ENCODE measurements around the gene LGR6.
"Not testable (repeated sequence)": the region's sequence is repeated elsewhere in the genome, so short reads cannot be mapped to it uniquely, and the experiment has no call there.

LGR6 gene

GRCh38 chr1:202323731-202324130, 130.1 kb downstream of the LGR6 start:
- DNase-seq (ENCODE audit: low spot score in 2 of 2) (no peak), ATAC-seq (replicated peaks; ENCODE audit: extremely low read depth, poor library complexity, severe bottlenecking) (no peak)
- no peaks in the 10 kb centered on the region for H3K27me3 Mint-ChIP-seq
- no peaks in the 10 kb centered on the region for H3K4me1 Mint-ChIP-seq
- H3K36me3 Mint-ChIP-seq (ENCODE audit: insufficient read depth): peaks cover 3% of the 10 kb centered on the region
- no peak overlapping the region for H3K27ac Mint-ChIP-seq (ENCODE audit: low read depth)
- H3K9me3 Mint-ChIP-seq: no peaks in the 10 kb centered on the region
- H3K4me3 Mint-ChIP-seq: no peak overlapping the region

DNA sequence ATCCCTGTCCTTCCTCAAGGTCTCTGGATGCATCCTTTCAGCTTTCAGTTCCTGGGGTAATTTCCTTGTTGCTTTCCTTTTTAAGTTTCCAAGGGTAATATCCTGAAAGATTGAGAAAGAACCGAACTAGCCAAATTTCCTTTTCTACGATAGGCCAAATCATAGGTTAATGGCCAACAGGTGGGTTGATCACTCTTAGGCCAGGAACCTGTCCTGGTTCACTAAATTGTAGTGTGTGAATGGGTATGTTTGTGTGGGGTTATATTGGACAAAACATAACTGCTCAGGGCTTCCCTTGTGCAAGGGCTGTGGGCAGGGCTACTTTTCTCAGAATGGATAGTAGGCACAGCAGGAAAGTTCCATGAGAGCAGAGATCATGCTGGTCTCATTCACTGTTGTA, 131.0 kb downstream of the LGR6 start:
- no peak for ATAC-seq (replicated peaks; ENCODE audit: extremely low read depth, poor library complexity, severe bottlenecking)
- H3K4me3 Mint-ChIP-seq: no peak overlapping the region
- no peak for DNase-seq (ENCODE audit: low spot score in 2 of 2)

DNA sequence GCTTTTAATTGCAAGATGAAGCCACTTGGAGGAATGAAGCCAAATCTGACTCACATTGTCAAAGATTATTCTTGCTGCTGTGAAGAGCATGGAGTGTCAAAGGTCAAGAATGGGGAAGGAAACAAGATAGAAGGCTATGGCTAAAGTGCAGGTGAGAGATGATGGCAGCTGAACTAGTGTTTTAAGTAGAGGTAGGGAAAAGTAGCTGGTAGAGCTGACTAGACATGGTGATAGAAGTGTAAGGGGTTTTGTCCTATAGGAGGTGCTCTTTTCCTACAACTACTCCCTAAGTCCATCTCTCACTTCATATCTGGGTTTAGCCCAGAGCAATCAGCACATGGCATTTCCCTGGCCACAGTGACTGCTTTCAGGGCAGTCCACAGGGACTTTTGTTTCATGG, 136.3 kb downstream of the LGR6 start:
- no peak overlapping the region for H3K4me3 Mint-ChIP-seq
- H3K4me1 Mint-ChIP-seq: no peaks in the 10 kb centered on the region
- H3K27me3 Mint-ChIP-seq: no peaks in the 10 kb centered on the region
- no peak overlapping the region for H3K27ac Mint-ChIP-seq (ENCODE audit: low read depth)
- DNase-seq (ENCODE audit: low spot score in 2 of 2): no peak
- peaks cover 4% of the 10 kb centered on the region for H3K36me3 Mint-ChIP-seq (ENCODE audit: insufficient read depth)
- no peaks in the 10 kb centered on the region for H3K9me3 Mint-ChIP-seq
- ATAC-seq (replicated peaks; ENCODE audit: extremely low read depth, poor library complexity, severe bottlenecking): no peak

More for the DNA sequence above, 131.0 kb downstream of the LGR6 start:
- Mint-ChIP-seq H3K9me3 (no peaks in the 10 kb centered on the region), H3K4me1 (no peaks in the 10 kb centered on the region), H3K27ac (ENCODE audit: low read depth) (no peak overlapping the region), H3K27me3 (no peaks in the 10 kb centered on the region), H3K36me3 (ENCODE audit: insufficient read depth) (peaks cover 2% of the 10 kb centered on the region)

DNA sequence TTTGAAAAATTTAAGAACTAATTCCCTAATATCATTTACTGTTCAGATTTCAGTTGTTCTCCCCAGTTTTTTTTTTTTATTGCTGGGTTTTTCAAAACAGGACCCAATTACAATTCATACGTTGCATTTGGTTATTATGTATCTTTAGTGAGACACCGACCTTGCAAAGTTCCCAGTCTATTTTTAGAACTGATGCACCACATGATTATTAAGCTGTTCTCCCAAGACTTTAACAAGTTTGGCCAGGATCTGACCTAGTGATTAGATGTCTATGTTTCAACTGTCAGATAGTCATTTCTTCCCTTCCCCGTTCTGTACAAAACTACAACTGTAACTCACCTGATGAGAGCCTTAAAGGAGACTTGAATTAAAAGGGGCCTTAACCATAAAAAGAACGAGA, 140.3 kb downstream of the LGR6 start:
- Mint-ChIP-seq H3K4me1 (no peaks in the 10 kb centered on the region), H3K9me3 (no peaks in the 10 kb centered on the region), H3K27me3 (no peaks in the 10 kb centered on the region), H3K36me3 (ENCODE audit: insufficient read depth) (peaks cover 4% of the 10 kb centered on the region), H3K27ac (ENCODE audit: low read depth) (no peak overlapping the region), H3K4me3 (no peak overlapping the region)
- DNase-seq (ENCODE audit: low spot score in 2 of 2) (no peak), ATAC-seq (replicated peaks; ENCODE audit: extremely low read depth, poor library complexity, severe bottlenecking) (no peak)

DNA sequence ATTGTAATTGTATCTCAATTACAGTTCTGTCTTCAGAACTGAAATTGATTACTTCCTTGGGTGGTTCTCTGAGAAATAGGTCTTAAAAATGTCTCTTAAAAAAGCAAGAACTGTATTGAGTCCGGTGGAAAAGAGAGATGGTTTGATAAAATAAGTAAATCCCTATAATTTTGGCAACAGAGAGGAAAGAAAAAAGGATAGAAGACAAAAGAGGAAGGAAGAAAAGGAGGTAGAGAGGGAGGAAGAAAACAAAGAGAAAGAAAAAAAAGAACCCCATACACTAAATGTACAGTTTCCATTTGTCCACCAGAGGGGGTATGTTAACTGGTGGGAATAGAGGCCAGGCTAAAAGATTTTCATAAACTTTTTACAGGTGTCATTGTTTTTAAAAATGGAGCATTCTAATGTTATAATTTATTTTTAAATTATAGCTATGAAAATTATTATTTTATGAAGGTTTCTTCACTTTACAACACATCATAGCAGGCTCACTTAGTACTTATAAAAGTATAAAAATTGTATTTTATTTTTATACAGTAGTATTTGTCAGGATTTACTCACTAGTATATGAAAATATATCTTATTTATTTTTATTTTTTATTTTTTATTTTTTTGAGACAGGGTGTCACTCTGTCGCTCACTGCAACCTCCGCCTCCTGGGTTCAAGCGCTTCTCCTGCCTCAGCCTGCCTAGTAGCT, 150.2 kb downstream of the LGR6 start:
- ATAC-seq (replicated peaks; ENCODE audit: extremely low read depth, poor library complexity, severe bottlenecking) (no peak), DNase-seq (ENCODE audit: low spot score in 2 of 2) (no peak)
- Mint-ChIP-seq H3K4me3 (no peak overlapping the region), H3K4me1 (peaks cover 34% of the 10 kb centered on the region), H3K36me3 (ENCODE audit: insufficient read depth) (peaks cover 8% of the 10 kb centered on the region), H3K27ac (ENCODE audit: low read depth) (no peak overlapping the region), H3K9me3 (no peaks in the 10 kb centered on the region), H3K27me3 (no peaks in the 10 kb centered on the region)

- peaks cover 32% of the 10 kb centered on the region for H3K4me1 Mint-ChIP-seq
- H3K9me3 Mint-ChIP-seq: no peaks in the 10 kb centered on the region
- DNase-seq (ENCODE audit: low spot score in 2 of 2): no peak
- H3K4me3 Mint-ChIP-seq: peak overlapping the region; percentile 99
- ATAC-seq (replicated peaks; ENCODE audit: extremely low read depth, poor library complexity, severe bottlenecking): no peak
- peak overlapping the region; percentile 68 for H3K27ac Mint-ChIP-seq (ENCODE audit: low read depth)
- H3K27me3 Mint-ChIP-seq: no peaks in the 10 kb centered on the region
- H3K36me3 Mint-ChIP-seq (ENCODE audit: insufficient read depth): no peaks in the 10 kb centered on the region
These were observed 154.5 kb downstream of the LGR6 start for GRCh38 chr1:202348005-202348508.

GRCh38 chr1:202348509-202349205, 155.1 kb downstream of the LGR6 start, which contains the start of gene PPP1R12B:
Gene PPP1R12B, plus strand, starts transcription at chr1:202348699. Its CDS starts 153 bp downstream, at chr1:202348852.
- no peaks in the 10 kb centered on the region for H3K9me3 Mint-ChIP-seq
- H3K36me3 Mint-ChIP-seq (ENCODE audit: insufficient read depth): no peaks in the 10 kb centered on the region
- no peaks in the 10 kb centered on the region for H3K27me3 Mint-ChIP-seq
- H3K4me3 Mint-ChIP-seq: peak within 1 kb of the TSS; percentile 99
- ATAC-seq (replicated peaks; ENCODE audit: extremely low read depth, poor library complexity, severe bottlenecking) (peak; percentile 99), DNase-seq (ENCODE audit: low spot score in 2 of 2) (peak; percentile 87 to 92)
- H3K4me1 Mint-ChIP-seq: peaks cover 29% of the 10 kb centered on the region
- H3K27ac Mint-ChIP-seq (ENCODE audit: low read depth): peak within 1 kb of the TSS; percentile 68

GRCh38 chr1:202349206-202349928, 155.8 kb downstream of the LGR6 start:
- Mint-ChIP-seq H3K27ac (ENCODE audit: low read depth) (peak overlapping the region; percentile 64), H3K4me1 (peaks cover 27% of the 10 kb centered on the region), H3K36me3 (ENCODE audit: insufficient read depth) (peaks cover 2% of the 10 kb centered on the region), H3K4me3 (peak overlapping the region; percentile 99), H3K9me3 (no peaks in the 10 kb centered on the region), H3K27me3 (no peaks in the 10 kb centered on the region)
- DNase-seq (ENCODE audit: low spot score in 2 of 2) (no peak), ATAC-seq (replicated peaks; ENCODE audit: extremely low read depth, poor library complexity, severe bottlenecking) (no peak)

GRCh38 chr1:202351725-202352124, 158.1 kb downstream of the LGR6 start:
- DNase-seq (ENCODE audit: low spot score in 2 of 2) (no peak), ATAC-seq (replicated peaks; ENCODE audit: extremely low read depth, poor library complexity, severe bottlenecking) (no peak)
- H3K9me3 Mint-ChIP-seq: no peaks in the 10 kb centered on the region
- H3K4me3 Mint-ChIP-seq: no peak overlapping the region
- H3K4me1 Mint-ChIP-seq: peaks cover 43% of the 10 kb centered on the region
- peaks cover 2% of the 10 kb centered on the region for H3K36me3 Mint-ChIP-seq (ENCODE audit: insufficient read depth)
- no peaks in the 10 kb centered on the region for H3K27me3 Mint-ChIP-seq
- H3K27ac Mint-ChIP-seq (ENCODE audit: low read depth): no peak overlapping the region

DNA sequence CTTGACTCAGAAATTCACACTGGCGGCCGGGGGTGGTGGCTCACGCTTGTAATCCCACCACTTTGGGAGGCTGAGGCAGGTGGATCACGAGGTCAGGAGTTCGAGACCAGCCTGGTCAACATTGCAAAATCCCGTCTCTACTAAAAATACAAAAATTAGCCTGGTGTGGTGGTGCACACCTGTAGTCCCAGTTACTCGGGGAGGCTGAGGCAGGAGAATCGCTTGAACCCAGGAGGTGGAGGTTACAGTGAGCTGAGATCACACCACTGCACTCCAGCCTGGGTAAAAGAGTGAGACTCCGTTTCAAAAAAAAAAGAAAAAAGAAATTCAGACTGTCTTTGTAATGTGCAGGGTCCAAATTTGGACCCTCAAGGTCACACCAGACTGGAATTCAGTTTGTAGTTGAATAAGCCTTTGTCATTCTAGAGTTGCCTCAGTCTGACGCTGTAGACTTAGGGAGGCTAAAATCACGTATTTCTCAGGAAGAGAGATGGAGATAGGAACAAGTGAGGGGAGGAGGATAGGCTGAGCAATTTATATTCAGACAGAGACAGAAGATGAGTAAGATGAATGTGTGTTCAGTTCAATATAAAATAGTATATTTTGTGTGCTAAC, 159.1 kb downstream of the LGR6 start:
- H3K4me3 Mint-ChIP-seq; H3K9me3 Mint-ChIP-seq; H3K36me3 Mint-ChIP-seq (ENCODE audit: insufficient read depth); ATAC-seq (replicated peaks; ENCODE audit: extremely low read depth, poor library complexity, severe bottlenecking); H3K27ac Mint-ChIP-seq (ENCODE audit: low read depth); DNase-seq (ENCODE audit: low spot score in 2 of 2); H3K27me3 Mint-ChIP-seq: not testable (repeated sequence)
- peaks cover 41% of the 10 kb centered on the region for H3K4me1 Mint-ChIP-seq

DNA sequence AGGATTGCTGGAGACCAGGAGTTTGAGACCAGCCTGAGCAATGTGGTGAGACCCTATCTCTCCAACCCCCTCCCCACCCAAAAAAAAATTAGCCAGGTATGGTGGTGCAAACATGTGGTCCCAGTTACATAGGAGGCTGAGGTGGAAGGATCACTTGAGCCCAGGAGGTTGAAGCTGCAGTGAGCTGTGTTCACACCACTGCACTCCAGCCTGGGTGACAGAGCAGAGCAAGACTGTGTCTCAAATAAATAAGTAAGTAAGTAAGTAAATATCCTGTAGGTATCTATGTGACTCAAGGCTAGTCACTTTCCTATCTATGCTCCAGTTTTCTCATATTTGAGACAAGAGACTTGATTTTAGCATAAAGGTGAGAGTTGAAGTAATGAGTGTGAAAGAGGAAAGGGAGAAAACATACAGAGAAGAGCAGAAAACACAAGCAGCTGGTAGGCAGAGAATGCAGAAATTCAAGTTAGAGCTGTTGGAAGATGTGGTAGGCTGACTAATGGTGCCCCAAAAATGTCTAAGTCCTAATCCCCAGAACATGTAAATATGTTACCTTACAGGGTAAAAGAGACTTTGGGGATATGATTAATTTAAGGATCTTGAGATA, 162.4 kb downstream of the LGR6 start:
- DNase-seq (ENCODE audit: low spot score in 2 of 2): no peak
- H3K27ac Mint-ChIP-seq (ENCODE audit: low read depth): no peak overlapping the region
- H3K4me3 Mint-ChIP-seq: no peak overlapping the region
- peaks cover 18% of the 10 kb centered on the region for H3K4me1 Mint-ChIP-seq
- peaks cover 2% of the 10 kb centered on the region for H3K36me3 Mint-ChIP-seq (ENCODE audit: insufficient read depth)
- no peak for ATAC-seq (replicated peaks; ENCODE audit: extremely low read depth, poor library complexity, severe bottlenecking)
- H3K27me3 Mint-ChIP-seq: no peaks in the 10 kb centered on the region
- H3K9me3 Mint-ChIP-seq: no peaks in the 10 kb centered on the region

DNA sequence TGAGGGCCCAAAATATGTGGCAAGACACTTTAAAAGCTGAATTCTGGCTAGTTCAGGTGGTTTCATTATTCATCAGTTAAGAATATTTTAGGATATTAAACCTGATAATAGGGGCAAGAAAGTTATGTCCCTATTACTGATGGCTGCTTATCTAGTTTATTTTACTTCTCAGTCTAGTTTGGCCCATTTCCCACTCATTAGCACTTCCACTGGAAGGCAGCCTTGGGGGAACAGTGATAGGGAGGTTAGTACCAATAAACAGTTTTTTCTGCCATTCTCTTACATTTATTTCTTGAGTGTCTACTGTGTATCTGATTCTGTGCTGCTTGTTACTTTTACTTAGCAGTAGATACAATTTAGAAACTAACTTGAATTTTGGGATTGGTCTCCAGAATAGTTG, 163.9 kb downstream of the LGR6 start:
- Mint-ChIP-seq H3K36me3 (ENCODE audit: insufficient read depth) (peaks cover 2% of the 10 kb centered on the region), H3K27ac (ENCODE audit: low read depth) (no peak overlapping the region), H3K9me3 (no peaks in the 10 kb centered on the region), H3K27me3 (no peaks in the 10 kb centered on the region), H3K4me3 (no peak overlapping the region), H3K4me1 (peaks cover 28% of the 10 kb centered on the region)
- ATAC-seq (replicated peaks; ENCODE audit: extremely low read depth, poor library complexity, severe bottlenecking) (no peak), DNase-seq (ENCODE audit: low spot score in 2 of 2) (no peak)

Data from central memory CD8-positive, alpha-beta T cell (primary cell).